MCF 10A (cell line): ENCODE results near the gene MRO. TPM values are rescaled to one million over a fixed set of nuclear protein-coding genes. Genes with fewer than 3 reads are reported as not detected.

Source experiments
- BruUV-seq: library from RNA; stranded (reverse); fragments of 400-500 nt; replicated peaks from 2 replicates; lab custom pipeline; 2021; lab: Mats Ljungman, UMichigan
- CTCF ChIA-PET: fragments of 300-600 bp; sonication (Branson Sonifier 250); formaldehyde crosslinking; extraction: SDS; loops from one replicate; lab custom pipeline; 2021; ENCODE audit warnings: antibody characterized with exemption, inconsistent platforms; lab: Yijun Ruan, JAX
- POLR2A ChIA-PET: fragments of 300-600, 350-650 bp; sonication (Branson Sonifier 250); formaldehyde crosslinking; extraction: SDS; loops from one replicate; lab custom pipeline; 2020; ENCODE audit warnings: antibody characterized with exemption, inconsistent platforms; lab: Yijun Ruan, JAX
- DNase-seq: peaks from one replicate; pipeline ENCODE4 v3.0.0-alpha.2; 2018; ENCODE audit not compliant: unreplicated experiment
- H3K27ac Mint-ChIP-seq: one replicate; pipeline ENCODE4 v1.8.0; 2022; ENCODE audit warnings: mild to moderate bottlenecking, low read depth, mixed read lengths; ENCODE audit not compliant: unreplicated experiment
- H3K27me3 Mint-ChIP-seq: one replicate; pipeline ENCODE4 v1.8.0; 2022; ENCODE audit warnings: mixed read lengths; ENCODE audit not compliant: insufficient read depth, unreplicated experiment
- H3K36me3 Mint-ChIP-seq: one replicate; pipeline ENCODE4 v1.8.0; 2022; ENCODE audit warnings: mild to moderate bottlenecking, moderate library complexity, mixed read lengths; ENCODE audit not compliant: insufficient read depth, unreplicated experiment
- H3K4me1 Mint-ChIP-seq: one replicate; pipeline ENCODE4 v1.8.0; 2022; ENCODE audit warnings: mixed read lengths; ENCODE audit not compliant: insufficient read depth, unreplicated experiment
- H3K4me3 Mint-ChIP-seq: one replicate; pipeline ENCODE4 v1.8.0; 2022; ENCODE audit warnings: mild to moderate bottlenecking, moderate library complexity, mixed read lengths; ENCODE audit not compliant: unreplicated experiment
- H3K9me3 Mint-ChIP-seq: one replicate; pipeline ENCODE4 v1.8.0; 2022; ENCODE audit warnings: mixed read lengths; ENCODE audit not compliant: unreplicated experiment
- intact Hi-C: fragments of 100-400 bp; cut with micrococcal nuclease; formaldehyde crosslinking; loops from 2 replicates; pipeline ENCODE4 v1.14.1; 2022
- total RNA-seq: library from RNA; stranded (reverse); gene quantifications from 2 replicates; pipeline ENCODE4 v1.2.3, GENCODE V29; 2022
- TF ChIP-seq, protein P1 (sequence below): fragments of 200-600 bp; IDR thresholded peaks from one replicate; pipeline ENCODE4 v1.8.0; 2022; ENCODE audit warnings: antibody characterized with exemption, mild to moderate bottlenecking; ENCODE audit not compliant: unreplicated experiment

Gene MRO
- total RNA-seq, 1 experiment from 2014 or later, result not detected

DNA sequence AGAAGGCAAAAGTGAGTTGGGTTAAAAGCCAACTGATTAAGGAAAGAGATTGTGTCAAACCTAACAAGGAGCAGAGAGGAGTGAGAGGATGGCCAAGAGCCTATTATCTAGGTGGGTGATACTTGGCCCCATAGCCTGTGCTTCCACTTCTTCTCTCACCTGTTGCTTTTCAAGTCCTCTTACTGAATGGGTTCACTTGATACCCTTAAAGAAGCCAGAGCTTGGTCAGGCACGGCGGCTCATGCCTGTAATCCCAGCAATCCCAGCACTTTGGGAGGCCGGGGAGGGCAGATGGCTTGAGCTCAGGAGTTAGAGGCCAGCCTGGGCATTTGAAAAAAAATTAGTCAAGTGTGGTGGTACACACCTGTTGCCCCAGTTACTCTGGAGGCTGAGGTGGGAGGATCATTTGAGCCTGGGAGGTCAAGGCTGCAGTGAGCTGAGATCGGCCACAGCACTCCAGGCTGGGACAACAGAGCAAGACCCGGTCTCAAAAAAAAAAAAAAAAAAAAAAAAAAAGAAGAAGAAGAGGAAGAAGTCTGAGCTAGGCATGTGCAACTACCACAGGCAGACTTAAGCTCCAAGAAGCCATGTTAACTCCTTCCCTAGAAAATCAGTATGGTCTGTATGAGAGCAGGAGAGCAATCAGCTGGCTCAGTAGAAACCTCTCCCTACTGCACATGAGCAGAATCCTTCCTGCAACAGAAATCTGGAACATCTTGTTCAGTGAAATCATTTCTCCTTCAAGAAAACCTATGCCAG is 30.7 kb upstream of the MRO start:
- BruUV-seq, result no TSS peak
- H3K4me1 Mint-ChIP-seq, result peaks cover 22% of the 10 kb centered on the region
- intact Hi-C loops, result no loop called here
- ChIA-PET CTCF (interaction anchor here (0.7 to 3.1 kb wide), 2 partner anchors 9 to 28 kb away, joined by 3 to 8 read pairs; no protein-coding TSS in a partner anchor), POLR2A (no interaction called here)
- H3K27ac Mint-ChIP-seq, result no peak overlapping the region
- no peaks in the 10 kb centered on the region for H3K36me3 Mint-ChIP-seq
- H3K9me3 Mint-ChIP-seq, result no peaks in the 10 kb centered on the region
- H3K4me3 Mint-ChIP-seq, result no peak overlapping the region
- DNase-seq, result no peak
- H3K27me3 Mint-ChIP-seq, result no peaks in the 10 kb centered on the region
- TF ChIP-seq, protein P1, sequence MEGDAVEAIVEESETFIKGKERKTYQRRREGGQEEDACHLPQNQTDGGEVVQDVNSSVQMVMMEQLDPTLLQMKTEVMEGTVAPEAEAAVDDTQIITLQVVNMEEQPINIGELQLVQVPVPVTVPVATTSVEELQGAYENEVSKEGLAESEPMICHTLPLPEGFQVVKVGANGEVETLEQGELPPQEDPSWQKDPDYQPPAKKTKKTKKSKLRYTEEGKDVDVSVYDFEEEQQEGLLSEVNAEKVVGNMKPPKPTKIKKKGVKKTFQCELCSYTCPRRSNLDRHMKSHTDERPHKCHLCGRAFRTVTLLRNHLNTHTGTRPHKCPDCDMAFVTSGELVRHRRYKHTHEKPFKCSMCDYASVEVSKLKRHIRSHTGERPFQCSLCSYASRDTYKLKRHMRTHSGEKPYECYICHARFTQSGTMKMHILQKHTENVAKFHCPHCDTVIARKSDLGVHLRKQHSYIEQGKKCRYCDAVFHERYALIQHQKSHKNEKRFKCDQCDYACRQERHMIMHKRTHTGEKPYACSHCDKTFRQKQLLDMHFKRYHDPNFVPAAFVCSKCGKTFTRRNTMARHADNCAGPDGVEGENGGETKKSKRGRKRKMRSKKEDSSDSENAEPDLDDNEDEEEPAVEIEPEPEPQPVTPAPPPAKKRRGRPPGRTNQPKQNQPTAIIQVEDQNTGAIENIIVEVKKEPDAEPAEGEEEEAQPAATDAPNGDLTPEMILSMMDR, result no peak

DNA sequence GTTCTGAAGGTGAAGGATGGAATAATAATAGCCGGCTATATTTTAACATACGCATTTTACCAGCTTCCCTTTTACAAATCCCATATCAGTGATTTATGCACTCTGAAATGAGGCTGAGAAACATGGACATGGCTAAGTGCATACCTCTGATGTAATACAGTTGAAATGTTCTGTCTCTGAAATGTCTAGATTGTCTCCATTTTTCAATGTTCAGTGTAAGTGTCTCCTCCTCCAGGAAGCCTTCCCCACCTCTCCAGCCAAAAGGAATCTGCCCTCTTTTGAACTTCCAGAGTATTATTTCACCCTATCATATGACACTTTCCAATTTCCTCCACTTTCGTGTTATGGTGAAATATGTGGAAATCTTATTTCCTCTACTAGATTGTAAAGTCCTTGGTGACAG is 29.6 kb upstream of the MRO start:
- Mint-ChIP-seq H3K27ac (no peak overlapping the region), H3K36me3 (no peaks in the 10 kb centered on the region), H3K4me3 (no peak overlapping the region), H3K4me1 (peaks cover 19% of the 10 kb centered on the region), H3K9me3 (no peaks in the 10 kb centered on the region), H3K27me3 (no peaks in the 10 kb centered on the region)
- no TSS peak for BruUV-seq
- ChIA-PET CTCF (interaction anchor here (0.7 kb wide), 1 partner anchor 27 kb away, joined by 3 read pairs; no protein-coding TSS in a partner anchor), POLR2A (no interaction called here)
- intact Hi-C loops, result no loop called here
- no peak for DNase-seq
- TF ChIP-seq, protein P1, result no peak

DNA sequence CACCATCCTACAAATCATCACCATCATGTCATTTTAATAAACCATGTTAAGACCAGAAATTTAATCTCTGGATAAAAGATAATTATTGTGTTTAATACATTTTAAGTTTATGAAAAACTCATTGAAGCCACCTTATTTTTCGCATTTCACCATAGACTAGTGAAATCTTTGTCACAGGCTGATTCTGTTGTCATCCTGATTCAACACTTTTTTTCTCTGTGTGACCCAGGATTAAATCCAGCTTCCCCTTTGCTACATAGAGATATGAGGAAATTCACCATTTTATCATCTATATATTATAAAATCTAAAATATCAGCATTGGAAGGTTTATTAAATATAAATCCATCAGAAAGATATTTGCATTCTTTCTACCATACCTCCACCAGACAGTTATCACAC is 29.2 kb upstream of the MRO start:
- BruUV-seq, result no TSS peak
- ChIA-PET POLR2A (no interaction called here), CTCF (no interaction called here)
- no peak for DNase-seq
- no peak overlapping the region for H3K4me3 Mint-ChIP-seq
- H3K9me3 Mint-ChIP-seq, result no peaks in the 10 kb centered on the region
- no peak overlapping the region for H3K27ac Mint-ChIP-seq
- H3K27me3 Mint-ChIP-seq, result no peaks in the 10 kb centered on the region
- H3K36me3 Mint-ChIP-seq, result no peaks in the 10 kb centered on the region
- TF ChIP-seq, protein P1, result no peak
- intact Hi-C loops, result no loop called here
- peaks cover 15% of the 10 kb centered on the region for H3K4me1 Mint-ChIP-seq

DNA sequence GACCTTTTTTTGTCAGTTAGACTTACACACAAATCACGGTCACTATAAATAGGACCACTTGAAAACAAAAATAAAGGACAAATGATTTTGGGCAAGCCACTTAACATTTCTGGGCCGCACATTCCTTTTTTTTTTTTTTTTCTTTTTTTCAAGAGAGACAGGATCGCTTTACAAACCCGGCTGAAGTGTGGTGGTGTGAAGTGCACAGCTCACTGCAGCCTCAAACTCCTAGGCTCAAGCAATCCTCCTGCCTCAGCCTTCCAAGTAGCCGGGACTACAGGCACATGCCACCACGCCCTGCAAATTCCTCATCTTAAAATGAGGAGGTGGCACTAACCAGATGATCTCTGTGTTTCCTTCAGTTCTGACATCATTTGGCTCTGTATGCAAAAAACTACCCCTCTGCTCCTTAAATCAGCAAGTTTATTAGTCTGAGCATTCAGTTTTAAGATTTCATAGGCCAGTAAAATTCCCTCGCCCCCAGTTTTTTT is 28.3 kb upstream of the MRO start:
- Mint-ChIP-seq H3K27ac (no peak overlapping the region), H3K4me1 (peaks cover 11% of the 10 kb centered on the region), H3K27me3 (no peaks in the 10 kb centered on the region), H3K4me3 (no peak overlapping the region), H3K36me3 (no peaks in the 10 kb centered on the region), H3K9me3 (no peaks in the 10 kb centered on the region)
- POLR2A ChIA-PET, result no interaction called here
- no peak for DNase-seq
- no TSS peak for BruUV-seq
- TF ChIP-seq, protein P1, result no peak
- intact Hi-C loops, result no loop called here
- CTCF ChIA-PET, result interaction anchor here (1.1 kb wide), 1 partner anchor 28 kb away, joined by 3 read pairs; no protein-coding TSS in a partner anchor
